Ovary (tissue), 3 donors: Measurements from ENCODE around the gene NOD1.

Experiments used
- CTCF ChIP-seq, 3 donors: fragments of 450-650 bp in 2 of 3; fragments of 200-600 bp in 1 of 3; IDR thresholded peaks; one replicate each; pipeline versions ENCODE4 v1.5.1 to v1.8.0; 2016 to 2022; ENCODE audit warnings: antibody characterized with exemption in 3 of 3, mild to moderate bottlenecking in 1 of 3
- POLR2A ChIP-seq: fragments of 450-650 bp; IDR thresholded peaks from one replicate; pipeline ENCODE4 v1.6.1; 2017; ENCODE audit warnings: antibody characterized with exemption, mild to moderate bottlenecking, moderate library complexity
- donor health status: DM: no; HTN: no; CAD: no.

GRCh38 chr7:30523466-30523865 is 44.9 kb upstream of the NOD1 start:
- TF ChIP-seq CTCF (IDR thresholded peaks at IDR 0.05): no peak
- TF ChIP-seq POLR2A: no peak
